DMS153 (cell line): ENCODE results near the gene PGS1.

ENCODE experiments used
- DNase-seq: peaks from one replicate; lab custom pipeline; 2025; lab: John Stamatoyannopoulos, UW

Gene PGS1

GRCh38 chr17:78408476-78409050, 30.1 kb downstream of the PGS1 start:
- peak; percentile 21 for DNase-seq

DNA sequence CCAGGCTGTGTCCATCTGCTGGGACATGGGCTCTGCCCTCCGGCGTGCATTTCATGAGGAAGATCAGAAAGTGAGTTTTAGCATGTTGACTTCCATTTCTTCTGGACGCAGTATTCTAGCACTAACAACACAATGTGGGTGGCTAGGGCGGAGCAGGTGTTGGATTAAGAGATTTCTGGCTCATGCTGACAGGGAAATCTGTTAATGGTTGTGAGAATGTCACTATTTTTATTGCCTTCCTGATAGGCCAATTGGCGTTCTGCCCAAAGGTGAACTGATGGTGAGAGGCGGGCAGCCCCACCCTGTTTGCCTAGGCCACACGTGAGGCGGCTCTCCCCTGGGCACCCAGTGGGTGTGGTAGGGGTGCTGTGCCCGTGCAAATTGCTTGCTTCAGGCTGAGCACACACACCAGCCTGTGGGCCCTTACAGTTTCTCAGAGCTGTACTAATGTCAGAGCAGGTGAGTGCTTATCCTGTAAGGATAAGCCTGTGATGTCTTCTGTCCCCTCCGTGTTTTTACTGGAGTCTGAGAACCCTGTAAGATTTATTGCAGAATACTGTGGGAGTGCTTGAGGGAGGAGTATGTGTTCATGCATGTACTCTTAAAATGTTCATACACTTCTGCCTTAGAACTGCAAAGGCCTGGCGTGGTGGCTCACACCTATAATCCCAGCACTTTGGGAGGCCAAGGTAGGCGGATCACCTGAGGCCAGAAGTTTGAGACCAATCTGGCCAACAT, 30.9 kb downstream of the PGS1 start:
- peak; percentile 93 for DNase-seq

- no peak for DNase-seq
Measured at GRCh38 chr17:78411241-78411857, 32.9 kb downstream of the PGS1 start.

GRCh38 chr17:78412403-78412802, 34.0 kb downstream of the PGS1 start:
- DNase-seq, result peak; percentile 28

GRCh38 chr17:78414178-78415162, 36.0 kb downstream of the PGS1 start:
- no peak for DNase-seq

GRCh38 chr17:78415821-78416711, 37.6 kb downstream of the PGS1 start:
- no peak for DNase-seq

GRCh38 chr17:78416791-78417530, 38.5 kb downstream of the PGS1 start:
- peak; percentile 33 for DNase-seq

GRCh38 chr17:78417531-78417909, 39.1 kb downstream of the PGS1 start:
- DNase-seq, result no peak

GRCh38 chr17:78418326-78419026, 40.0 kb downstream of the PGS1 start:
- DNase-seq, result no peak

DNA sequence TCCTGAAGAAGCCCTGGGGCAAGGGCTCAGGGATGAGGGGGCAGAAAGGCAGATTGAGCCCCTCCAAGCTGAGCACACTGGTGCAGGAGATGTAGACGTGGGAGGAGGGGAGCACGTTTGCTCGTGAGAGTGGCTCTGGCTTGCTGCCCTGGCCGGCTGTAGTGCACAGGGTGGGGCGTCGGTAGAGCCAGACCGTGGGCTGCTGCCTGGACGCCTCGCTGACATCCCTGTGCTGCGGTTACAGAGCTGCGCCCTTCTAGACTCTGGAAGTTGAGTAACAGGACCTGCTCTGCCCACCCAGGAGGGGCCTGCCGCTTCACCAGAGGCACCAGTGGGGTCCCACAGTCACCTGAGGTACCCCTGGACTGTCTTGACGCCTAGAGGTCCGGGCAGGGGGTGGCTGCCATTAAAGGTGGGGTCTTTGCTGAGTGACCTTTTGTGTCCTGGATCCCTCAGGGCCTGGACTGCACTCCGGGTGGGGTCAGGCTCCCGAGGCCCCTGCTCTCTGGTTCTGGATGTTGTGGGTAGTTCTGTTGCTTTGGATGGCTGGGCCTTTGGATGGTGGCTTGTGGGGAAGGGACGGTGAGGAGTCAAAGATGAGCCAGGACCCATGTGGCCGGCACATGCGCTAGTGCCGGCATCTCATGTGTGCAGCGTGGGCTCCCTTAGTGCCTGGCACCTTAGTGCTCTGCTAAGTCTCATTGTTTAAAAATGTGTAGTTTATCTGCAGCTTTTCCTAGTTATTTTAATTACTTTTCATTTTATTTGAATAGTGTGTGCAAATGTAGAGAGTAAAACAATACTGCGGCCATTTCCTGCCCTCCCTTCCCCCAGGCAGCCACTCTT, 41.7 kb downstream of the PGS1 start:
- no peak for DNase-seq

DNA sequence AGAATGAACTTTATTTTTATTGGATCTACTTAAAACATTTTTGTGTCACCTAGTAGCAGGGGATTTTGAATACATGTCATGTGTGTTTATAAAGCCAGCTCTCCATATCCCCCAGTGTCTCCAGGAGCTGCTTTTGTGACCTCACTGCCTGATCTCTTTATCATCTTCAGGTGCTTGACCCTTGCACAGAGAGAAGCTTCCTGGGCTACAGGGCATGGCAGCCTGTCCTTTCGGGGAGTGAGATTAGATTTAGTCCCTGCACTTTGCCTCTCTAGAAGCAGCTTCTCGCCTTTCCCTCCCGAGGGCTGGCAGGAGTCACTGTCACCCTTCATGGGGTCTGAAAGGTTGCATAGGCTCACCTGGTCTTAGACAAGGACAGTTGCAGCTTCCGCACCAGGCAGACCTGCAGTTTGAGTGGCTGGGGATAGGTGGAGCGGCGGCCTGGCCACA, 42.7 kb downstream of the PGS1 start:
- DNase-seq, result no peak

- DNase-seq, result peak; percentile 8
Measured at GRCh38 chr17:78421534-78422266, 43.3 kb downstream of the PGS1 start.

DNA sequence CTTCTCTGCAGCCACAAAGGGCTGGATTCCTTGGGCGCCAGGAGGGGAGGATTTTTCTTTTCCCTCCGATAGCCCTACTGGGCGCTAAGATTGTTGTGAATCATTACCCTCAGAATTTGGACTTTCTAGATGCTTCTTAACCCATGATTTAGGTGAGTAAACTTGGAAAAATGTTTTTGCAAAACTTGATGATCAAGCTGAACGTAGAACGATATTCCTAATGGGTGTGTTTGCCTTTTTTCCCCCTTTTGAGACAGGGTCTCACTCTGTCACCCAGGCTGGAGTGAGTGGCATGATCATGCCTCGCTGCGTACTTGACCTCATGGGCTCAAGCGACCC, 43.8 kb downstream of the PGS1 start:
- no peak for DNase-seq

DNA sequence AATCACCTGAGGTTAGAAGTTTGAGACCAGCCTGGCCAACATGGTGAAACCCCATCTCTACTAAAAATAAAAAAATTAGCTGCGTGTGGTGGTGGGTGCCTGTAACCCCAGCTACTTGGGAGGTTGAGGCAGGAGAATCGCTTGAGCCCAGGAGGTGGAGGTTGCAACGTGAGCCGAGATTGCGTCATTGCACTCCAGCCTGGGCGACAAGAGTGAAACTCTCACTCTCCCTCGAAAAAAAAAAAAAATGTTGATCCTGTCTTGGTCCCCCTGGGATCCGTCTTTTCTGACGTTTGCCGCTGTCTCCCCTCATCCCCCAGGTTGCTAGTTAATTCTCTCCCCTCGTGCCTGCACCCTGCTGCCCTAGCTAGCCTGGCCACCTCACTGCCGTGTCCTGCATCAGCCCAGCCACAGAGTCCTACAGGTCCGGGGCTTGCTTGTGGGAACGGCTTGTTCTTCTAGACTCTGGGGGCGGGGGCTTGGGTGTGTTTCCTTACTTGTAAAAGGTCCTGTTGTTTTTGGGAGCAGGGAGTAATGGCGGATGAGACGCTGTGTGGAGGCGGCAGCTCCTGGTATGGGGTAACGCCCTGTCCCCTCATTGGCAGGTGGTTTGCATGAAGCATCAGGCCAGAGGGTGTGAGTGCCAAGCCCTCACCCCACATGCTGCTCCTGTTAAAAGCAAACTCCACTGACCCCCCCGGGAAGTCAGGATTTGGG, 44.6 kb downstream of the PGS1 start:
- no peak for DNase-seq

DNA sequence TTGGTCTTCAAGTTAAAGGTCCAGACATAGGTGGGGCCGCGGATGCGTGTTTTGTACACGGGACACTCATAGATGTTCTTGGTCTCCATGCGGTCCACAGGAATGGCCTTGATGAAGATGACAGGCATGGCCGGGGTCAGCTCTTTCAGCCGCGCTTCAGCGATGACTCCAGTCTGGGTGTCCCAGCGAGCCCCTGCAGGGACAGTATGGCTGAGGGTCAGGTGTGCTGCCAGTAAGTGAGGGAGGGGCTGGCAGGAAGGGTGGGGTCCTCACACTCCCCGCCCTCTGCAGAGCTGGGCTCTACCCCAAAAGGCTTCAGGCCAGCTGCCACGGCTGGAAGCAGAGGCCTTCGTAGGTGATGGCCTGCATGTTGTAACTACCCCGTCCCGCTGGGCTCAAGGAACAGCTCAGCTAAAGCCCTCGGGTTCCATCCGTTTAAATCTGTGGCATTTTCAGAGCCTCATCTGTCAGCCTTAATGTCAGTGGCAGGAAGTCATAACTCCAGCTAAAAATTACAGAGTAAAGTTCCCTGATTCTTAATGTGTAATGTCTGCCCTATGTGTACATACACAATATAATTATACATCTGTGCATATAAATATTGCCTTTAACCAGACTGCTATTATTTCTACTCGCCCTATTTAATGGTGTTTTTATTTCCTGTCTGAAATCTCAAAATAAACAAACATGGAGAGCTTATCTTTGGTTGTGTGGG, 45.7 kb downstream of the PGS1 start:
- no peak for DNase-seq

DNA sequence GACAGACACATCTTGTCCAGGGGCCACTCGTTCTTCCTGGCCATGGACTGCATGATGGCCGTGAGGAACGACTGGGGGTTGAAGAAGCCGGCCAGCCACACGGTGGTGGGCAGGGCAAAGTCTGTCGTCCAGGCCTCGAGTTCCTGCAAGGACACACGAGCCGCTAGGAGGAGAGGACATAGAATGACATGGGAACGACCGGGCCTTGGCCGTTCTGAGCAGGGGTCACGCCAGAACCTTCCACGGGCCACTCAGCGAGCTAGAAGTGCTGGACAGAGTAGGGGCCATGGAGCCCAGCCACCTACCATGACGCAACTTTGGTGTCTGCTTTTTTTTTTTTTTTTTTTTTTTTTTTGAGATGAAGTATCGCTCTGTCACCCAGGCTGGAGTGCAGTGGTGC, 47.0 kb downstream of the PGS1 start:
- DNase-seq, result no peak

DNA sequence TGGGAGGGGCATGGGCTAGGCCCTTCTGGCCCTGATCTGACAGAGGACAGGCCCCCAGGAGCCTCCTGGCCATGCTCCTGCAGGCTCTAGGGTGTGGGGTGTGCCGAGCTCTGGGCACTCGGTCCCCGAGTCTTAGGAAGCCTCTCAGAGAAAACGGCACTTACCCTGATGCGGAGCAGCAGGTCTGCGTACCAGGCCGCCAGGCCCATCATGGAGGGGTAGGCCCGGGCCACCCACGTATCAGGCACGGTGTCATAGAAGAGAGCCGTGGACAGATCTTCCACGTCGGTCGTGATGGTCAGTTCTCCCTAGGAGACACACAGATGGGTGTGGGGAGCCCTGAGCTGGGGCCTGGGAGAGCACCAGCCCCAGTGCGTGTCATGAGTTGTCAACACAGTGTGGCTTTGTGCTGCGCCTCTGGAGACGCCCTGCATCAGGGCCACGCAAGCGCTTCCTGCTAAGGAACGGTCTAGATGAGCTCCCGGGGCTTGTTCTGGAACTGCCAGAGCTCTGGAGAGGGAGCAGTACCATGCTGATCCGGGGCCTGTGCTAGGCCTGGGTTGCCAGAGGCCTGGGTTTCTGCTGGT, 47.9 kb downstream of the PGS1 start:
- DNase-seq, result no peak
